Esophagus squamous epithelium (tissue), 4 donors: ENCODE results near the gene RIIAD1.

ENCODE experiments used
- CTCF ChIP-seq, 6 experiments: fragments of 450-650 bp in 4 of 6; fragments of 200-600 bp in 2 of 6; sonication (generic) in 2 of 6; IDR thresholded peaks; one replicate each; pipeline ENCODE4 v1.5.1; 2016 to 2019; ENCODE audit warnings: antibody characterized with exemption in 6 of 6, mild to moderate bottlenecking in 4 of 6, moderate library complexity in 4 of 6
- POLR2A ChIP-seq, 4 donors: fragments of 450-650 bp; IDR thresholded peaks; one replicate each; pipeline ENCODE4 v1.6.1; 2017; ENCODE audit warnings: antibody characterized with exemption in 4 of 4, mild to moderate bottlenecking in 4 of 4, moderate library complexity in 3 of 4

GRCh38 chr1:151759241-151759640, 37.9 kb downstream of the RIIAD1 start:
- TF ChIP-seq CTCF (IDR thresholded peaks at IDR 0.05) (no peak), POLR2A (IDR thresholded peaks at IDR 0.05) (no peak)
